Measurements from ENCODE around the gene COL16A1. TPM values are rescaled to one million over a fixed set of nuclear protein-coding genes. Genes with fewer than 3 reads are reported as not detected.
A peak's percentile ranks its signal among the peaks of the same experiment; 100 is the strongest.

The COL16A1 gene
- total RNA-seq, 1 donor from 2014 or later: 5.8 TPM

GRCh38 chr1:31705080-31705866 lies 1.5 kb upstream of the COL16A1 start:
- DNase-seq: no peak

- no peak for DNase-seq
Observed at GRCh38 chr1:31704271-31705079, 658 bp upstream of the COL16A1 start.

GRCh38 chr1:31702836-31703404 lies 897 bp downstream of the COL16A1 start:
- no peak for DNase-seq

- peak; percentile 80 for DNase-seq
Observed at GRCh38 chr1:31701091-31701736, 2.6 kb downstream of the COL16A1 start.

GRCh38 chr1:31700468-31701090 lies 3.2 kb downstream of the COL16A1 start:
- DNase-seq: no peak

GRCh38 chr1:31699341-31699891 lies 4.4 kb downstream of the COL16A1 start:
- DNase-seq: no peak

- DNase-seq: no peak
Observed at GRCh38 chr1:31697369-31697984, 6.3 kb downstream of the COL16A1 start.

- DNase-seq: peak; percentile 83
Observed at GRCh38 chr1:31696242-31696641, 7.6 kb downstream of the COL16A1 start.

- no peak for DNase-seq
Observed at GRCh38 chr1:31695327-31695726, 8.5 kb downstream of the COL16A1 start.

- peak; percentile 77 for DNase-seq
Observed at GRCh38 chr1:31694964-31695313, 8.9 kb downstream of the COL16A1 start.

GRCh38 chr1:31694069-31694963 lies 9.5 kb downstream of the COL16A1 start:
- DNase-seq: no peak

- DNase-seq: no peak
Observed at GRCh38 chr1:31693231-31693630, 10.6 kb downstream of the COL16A1 start.

GRCh38 chr1:31691951-31692350 lies 11.9 kb downstream of the COL16A1 start:
- no peak for DNase-seq

GRCh38 chr1:31691446-31691845 lies 12.4 kb downstream of the COL16A1 start:
- DNase-seq: no peak

GRCh38 chr1:31690921-31691320 lies 12.9 kb downstream of the COL16A1 start:
- no peak for DNase-seq

- DNase-seq: no peak
Observed at GRCh38 chr1:31689854-31690253, 14.0 kb downstream of the COL16A1 start.

- DNase-seq: no peak
Observed at GRCh38 chr1:31689379-31689778, 14.4 kb downstream of the COL16A1 start.

- no peak for DNase-seq
Observed at GRCh38 chr1:31688233-31688918, 15.4 kb downstream of the COL16A1 start.

- DNase-seq: no peak
Observed at GRCh38 chr1:31687601-31688000, 16.2 kb downstream of the COL16A1 start.

- no peak for DNase-seq
Observed at GRCh38 chr1:31685795-31686194, 18.0 kb downstream of the COL16A1 start.
